GM19328 (cell line): ENCODE measurements around the gene AMOTL2.

Experiments
- ATAC-seq: cut with Tn5 transposase; IDR thresholded peaks from one replicate; pipeline ENCODE4 v1.9.1; 2021; ENCODE audit warnings: mild to moderate bottlenecking, moderate library complexity; ENCODE audit not compliant: unreplicated experiment

AMOTL2 gene

GRCh38 chr3:134336587-134336986 is 37.7 kb downstream of the AMOTL2 start:
- ATAC-seq, result no peak

- ATAC-seq, result no peak
Observed at GRCh38 chr3:134334901-134335280, 39.4 kb downstream of the AMOTL2 start.

- no peak for ATAC-seq
Observed at GRCh38 chr3:134334231-134334900, 39.9 kb downstream of the AMOTL2 start.

- ATAC-seq, result no peak
Observed at GRCh38 chr3:134333522-134334181, 40.6 kb downstream of the AMOTL2 start.

GRCh38 chr3:134332344-134332743 is 41.9 kb downstream of the AMOTL2 start:
- ATAC-seq, result no peak

GRCh38 chr3:134331811-134332199 is 42.4 kb downstream of the AMOTL2 start:
- ATAC-seq, result no peak

- ATAC-seq, result no peak
Observed at GRCh38 chr3:134330883-134331810, 43.1 kb downstream of the AMOTL2 start.

- ATAC-seq, result no peak
Observed at GRCh38 chr3:134328846-134329245, 45.4 kb downstream of the AMOTL2 start.

- no peak for ATAC-seq
Observed at GRCh38 chr3:134328147-134328591, 46.1 kb downstream of the AMOTL2 start.

GRCh38 chr3:134327594-134327975 is 46.7 kb downstream of the AMOTL2 start:
- no peak for ATAC-seq

- ATAC-seq, result no peak
Observed at GRCh38 chr3:134326760-134327593, 47.3 kb downstream of the AMOTL2 start.

- no peak for ATAC-seq
Observed at GRCh38 chr3:134326126-134326525, 48.1 kb downstream of the AMOTL2 start.

- no peak for ATAC-seq
Observed at GRCh38 chr3:134325706-134326105, 48.5 kb downstream of the AMOTL2 start.

GRCh38 chr3:134325061-134325705 is 49.1 kb downstream of the AMOTL2 start:
- no peak for ATAC-seq

- no peak for ATAC-seq
Observed at GRCh38 chr3:134323966-134324962, 50.0 kb downstream of the AMOTL2 start.

- ATAC-seq, result no peak
Observed at GRCh38 chr3:134322286-134322685, 52.0 kb downstream of the AMOTL2 start.

- no peak for ATAC-seq
Observed at GRCh38 chr3:134320749-134321148, 53.5 kb downstream of the AMOTL2 start.

- no peak for ATAC-seq
Observed at GRCh38 chr3:134319931-134320330, 54.3 kb downstream of the AMOTL2 start.

- no peak for ATAC-seq
Observed at GRCh38 chr3:134318166-134318565, 56.1 kb downstream of the AMOTL2 start.
